H1 (cell line): ENCODE results near the gene MDK. TPM values are rescaled to one million over a fixed set of nuclear protein-coding genes. Genes with fewer than 3 reads are reported as not detected.
A peak's percentile ranks its signal among the peaks of the same experiment; 100 is the strongest.

Experiments
- BCL11A ChIP-seq, 2 experiments: IDR thresholded peaks; one replicate each; pipeline ENCODE4 v1.6.1; 2011; ENCODE audit warnings: low read depth in 2 of 2, low read length in 2 of 2, mild to moderate bottlenecking in 2 of 2
- CTCF ChIP-seq, 3 experiments: IDR thresholded peaks; 1 replicate in 2 of 3; 2 replicates in 1 of 3; pipeline versions ENCODE4 v1.5.1 to v1.6.1; 2011; ENCODE audit warnings: low read length in 3 of 3, mild to moderate bottlenecking in 3 of 3, inconsistent platforms in 2 of 3, low read depth in 1 of 3, moderate library complexity in 1 of 3; ENCODE audit not compliant: insufficient read depth in 1 of 3; ENCODE audit errors: control extremely low read depth in 1 of 3
- EGR1 ChIP-seq: IDR thresholded peaks from 2 replicates; pipeline ENCODE4 v1.6.1; 2011; ENCODE audit warnings: low read depth, low read length, borderline replicate concordance
- GABPA ChIP-seq: IDR thresholded peaks from 2 replicates; pipeline ENCODE4 v1.6.1; 2011; ENCODE audit warnings: mild to moderate bottlenecking, low read length, moderate library complexity, borderline replicate concordance; ENCODE audit not compliant: insufficient read depth
- MAX ChIP-seq: IDR thresholded peaks from 2 replicates; pipeline ENCODE4 v1.6.1; 2012; ENCODE audit warnings: inconsistent platforms
- RAD21 ChIP-seq, 2 experiments: IDR thresholded peaks in 1 of 2; conservative IDR thresholded peaks in 1 of 2; 2 replicates each; pipeline ENCODE4 v1.6.1; 2011; ENCODE audit warnings: low read depth in 2 of 2, low read length in 2 of 2, improper control_type of control experiment in 1 of 2, inconsistent platforms in 1 of 2, mild to moderate bottlenecking in 1 of 2, moderate library complexity in 1 of 2
- YY1 ChIP-seq: IDR thresholded peaks from 2 replicates; pipeline ENCODE4 v1.6.1; 2011; ENCODE audit warnings: low read depth, mild to moderate bottlenecking, low read length
- polyA plus RNA-seq, 7 experiments: library from polyadenylated mRNA; depleted of rRNA in 3 of 7; stranded (reverse) in 5 of 7; unstranded in 2 of 7; fragments of >200 nt in 5 of 7; fragments of 200-250 nt in 2 of 7; gene quantifications; 1 replicate in 5 of 7; 2 replicates in 1 of 7; 4 replicates in 1 of 7; pipeline versions ENCODE4 v1.2.1 to v1.2.3, GENCODE V29; 2011 to 2013; ENCODE audit warnings: missing spikeins in 2 of 7, mixed read lengths in 2 of 7
- total RNA-seq: library from RNA; stranded (reverse); fragmentation: NEBNext Ultra II Directional; extraction: Animal tissue kit (Norgen Biotek cat#: 25700); gene quantifications from 2 replicates; pipeline ENCODE4 v1.2.1, GENCODE V29; 2021

MDK gene
- total and polyA plus RNA-seq, 2 of the 8 experiments (the other 6 are each of a cell fraction or from before 2014, with no cell fraction given): 309 to 606 TPM

GRCh38 chr11:46352063-46352841 is 29.2 kb upstream of the MDK start (continued):
- TF ChIP-seq CTCF (IDR thresholded peaks at IDR 0.05; ENCODE audit: control extremely low read depth in 1 of 3, insufficient read depth in 1 of 3, low read depth in 1 of 3, low read length in 3 of 3) (peak; percentile 93 to 98 (median 96)), BCL11A (IDR thresholded peaks at IDR 0.05; ENCODE audit: low read depth in 2 of 2, low read length in 2 of 2) (no peak), GABPA (peak; percentile 85; the same call in 1 of the 2 replicates), MAX (peak; percentile 40; the same call in 1 of the 2 replicates), YY1 (0 out of 2 replicates have a peak, but pooled peaks have one; percentile 42), EGR1 (peak; percentile 55), RAD21 (IDR thresholded peaks at IDR 0.05 in 1 of 2, conservative IDR thresholded peaks at IDR 0.05 in 1 of 2; ENCODE audit: low read depth in 2 of 2, low read length in 2 of 2) (peak; percentile 69 to 77)
